Ovary (tissue), 3 donors: ENCODE data around the gene PLEKHG2.

Source experiments
- POLR2A ChIP-seq: fragments of 450-650 bp; IDR thresholded peaks from one replicate; pipeline ENCODE4 v1.6.1; 2017; ENCODE audit warnings: antibody characterized with exemption, mild to moderate bottlenecking, moderate library complexity
- TF ChIP-seq, protein P1 (sequence below), 3 donors: fragments of 450-650 bp in 2 of 3; fragments of 200-600 bp in 1 of 3; IDR thresholded peaks; one replicate each; pipeline versions ENCODE4 v1.5.1 to v1.8.0; 2016 to 2022; ENCODE audit warnings: antibody characterized with exemption in 3 of 3, mild to moderate bottlenecking in 1 of 3
- donor health status: DM: no; HTN: no; CAD: no.

DNA sequence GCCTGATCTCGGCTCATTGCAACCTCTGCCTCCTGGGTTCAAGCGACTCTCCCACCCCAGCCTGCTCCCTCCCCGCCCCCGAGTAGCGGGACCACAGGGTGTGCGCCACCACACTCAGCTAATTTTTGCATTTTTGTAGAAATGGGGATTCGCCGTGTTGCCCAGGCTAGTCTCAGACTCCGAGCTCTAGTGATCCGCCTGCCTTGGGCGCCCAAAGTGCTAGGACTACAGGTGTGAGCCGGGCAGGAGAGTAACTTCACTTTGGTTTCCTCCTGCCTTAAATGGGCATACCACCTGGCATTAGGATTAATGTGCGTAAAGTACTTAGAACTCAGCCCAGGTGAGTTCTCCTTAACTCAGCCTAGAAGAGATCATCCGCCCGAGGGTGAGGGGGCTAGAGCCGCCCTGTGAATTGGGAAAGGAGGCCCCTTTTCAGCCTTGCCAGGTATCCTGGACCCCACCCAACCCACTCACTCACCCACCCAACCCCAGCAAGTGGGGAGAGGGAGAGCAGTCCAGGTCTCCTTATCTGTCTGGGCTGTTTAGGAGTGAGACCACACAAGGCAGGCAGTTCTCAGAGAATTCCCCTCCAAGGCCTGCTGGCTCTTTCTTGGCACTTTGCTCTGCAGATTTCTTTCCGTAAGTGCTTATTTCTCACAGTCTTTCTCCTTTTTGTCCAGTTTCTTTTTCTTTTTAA, 7.1 kb upstream of the PLEKHG2 start:
- TF ChIP-seq POLR2A = no peak
- TF ChIP-seq, protein P1, sequence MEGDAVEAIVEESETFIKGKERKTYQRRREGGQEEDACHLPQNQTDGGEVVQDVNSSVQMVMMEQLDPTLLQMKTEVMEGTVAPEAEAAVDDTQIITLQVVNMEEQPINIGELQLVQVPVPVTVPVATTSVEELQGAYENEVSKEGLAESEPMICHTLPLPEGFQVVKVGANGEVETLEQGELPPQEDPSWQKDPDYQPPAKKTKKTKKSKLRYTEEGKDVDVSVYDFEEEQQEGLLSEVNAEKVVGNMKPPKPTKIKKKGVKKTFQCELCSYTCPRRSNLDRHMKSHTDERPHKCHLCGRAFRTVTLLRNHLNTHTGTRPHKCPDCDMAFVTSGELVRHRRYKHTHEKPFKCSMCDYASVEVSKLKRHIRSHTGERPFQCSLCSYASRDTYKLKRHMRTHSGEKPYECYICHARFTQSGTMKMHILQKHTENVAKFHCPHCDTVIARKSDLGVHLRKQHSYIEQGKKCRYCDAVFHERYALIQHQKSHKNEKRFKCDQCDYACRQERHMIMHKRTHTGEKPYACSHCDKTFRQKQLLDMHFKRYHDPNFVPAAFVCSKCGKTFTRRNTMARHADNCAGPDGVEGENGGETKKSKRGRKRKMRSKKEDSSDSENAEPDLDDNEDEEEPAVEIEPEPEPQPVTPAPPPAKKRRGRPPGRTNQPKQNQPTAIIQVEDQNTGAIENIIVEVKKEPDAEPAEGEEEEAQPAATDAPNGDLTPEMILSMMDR (IDR thresholded peaks at IDR 0.05) = no peak
